SK-N-SH treated with all-trans-retinoic acid at 6 μM for 48 hours (cell line): ENCODE data around the gene BTG1.

Source experiments
- ARNTL ChIP-seq: fragments of 450-650 bp; formaldehyde crosslinking; IDR thresholded peaks from 2 replicates; pipeline ENCODE4 v1.5.0; 2020; ENCODE audit warnings: low read depth, mild to moderate bottlenecking, moderate library complexity, borderline replicate concordance
- BACH2 ChIP-seq: fragments of 250-450 bp; sonication (Bioruptor Pico); IDR thresholded peaks from 2 replicates; pipeline ENCODE4 v1.9.0; 2021; ENCODE audit warnings: mild to moderate bottlenecking, borderline replicate concordance
- GLIS3 ChIP-seq: fragments of 250-450 bp; sonication (Bioruptor Pico); IDR thresholded peaks from 2 replicates; pipeline ENCODE4 v1.5.0; 2020; ENCODE audit warnings: mild to moderate bottlenecking, moderate library complexity
- OSR1 ChIP-seq: fragments of 250-450 bp; sonication (Bioruptor Pico); IDR thresholded peaks from 2 replicates; pipeline ENCODE4 v1.8.0; 2022; ENCODE audit warnings: moderate library complexity, mild to moderate bottlenecking, inconsistent platforms
- PPARA ChIP-seq: fragments of 250-450 bp; sonication (Bioruptor Pico); IDR thresholded peaks from 2 replicates; pipeline ENCODE4 v1.5.0; 2020; ENCODE audit warnings: mild to moderate bottlenecking, borderline replicate concordance
- SNAI2 ChIP-seq: fragments of 250-450 bp; sonication (Bioruptor Pico); IDR thresholded peaks from 2 replicates; pipeline ENCODE4 v1.5.0; 2020; ENCODE audit warnings: mild to moderate bottlenecking, moderate library complexity
- TOX ChIP-seq: fragments of 250-450 bp; sonication (Bioruptor Pico); IDR thresholded peaks from 2 replicates; pipeline ENCODE4 v1.8.0; 2021; ENCODE audit warnings: mild to moderate bottlenecking, moderate library complexity, borderline replicate concordance
- ZFP3 ChIP-seq: fragments of 250-450 bp; sonication (Bioruptor Pico); IDR thresholded peaks from 2 replicates; pipeline ENCODE4 v1.5.0; 2020; ENCODE audit warnings: mild to moderate bottlenecking, moderate library complexity
- ZFP30 ChIP-seq: fragments of 450-650 bp; formaldehyde crosslinking; IDR thresholded peaks from 2 replicates; pipeline ENCODE4 v1.5.0; 2022; ENCODE audit warnings: mild to moderate bottlenecking, moderate library complexity
- ZNF8 ChIP-seq: fragments of 450-650 bp; formaldehyde crosslinking; IDR thresholded peaks from 2 replicates; pipeline ENCODE4 v1.5.0; 2020; ENCODE audit warnings: mild to moderate bottlenecking, moderate library complexity
- TF ChIP-seq, protein P1 (sequence below): fragments of 250-450 bp; sonication (Bioruptor Pico); IDR thresholded peaks from 2 replicates; pipeline ENCODE4 v1.5.1; 2020; ENCODE audit warnings: low read depth, mild to moderate bottlenecking, moderate library complexity

DNA sequence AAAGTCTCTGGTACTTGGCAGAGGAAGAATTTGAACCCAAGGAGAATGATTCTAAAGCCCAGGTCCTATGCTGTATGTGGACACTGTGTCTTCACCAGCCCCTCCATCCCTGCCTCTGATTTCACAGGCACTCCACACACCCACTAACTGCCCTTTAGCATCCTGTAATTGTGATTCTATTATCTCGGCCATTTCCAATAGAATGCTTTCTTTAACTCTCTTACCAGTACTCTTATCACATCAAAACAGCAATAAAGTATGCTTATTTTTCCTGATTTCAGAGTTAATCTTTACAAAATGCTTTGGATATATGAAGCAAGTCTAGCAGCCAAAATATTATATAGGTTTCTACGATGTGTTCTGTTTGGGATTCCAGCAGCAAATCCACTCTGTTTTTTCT is 37.9 kb upstream of the BTG1 start:
- no peak for TF ChIP-seq SNAI2 (CRISPR knock-in tag)
- TF ChIP-seq ZFP30 (CRISPR knock-in tag) = no peak
- no peak for TF ChIP-seq ZNF8
- TF ChIP-seq, protein P1, sequence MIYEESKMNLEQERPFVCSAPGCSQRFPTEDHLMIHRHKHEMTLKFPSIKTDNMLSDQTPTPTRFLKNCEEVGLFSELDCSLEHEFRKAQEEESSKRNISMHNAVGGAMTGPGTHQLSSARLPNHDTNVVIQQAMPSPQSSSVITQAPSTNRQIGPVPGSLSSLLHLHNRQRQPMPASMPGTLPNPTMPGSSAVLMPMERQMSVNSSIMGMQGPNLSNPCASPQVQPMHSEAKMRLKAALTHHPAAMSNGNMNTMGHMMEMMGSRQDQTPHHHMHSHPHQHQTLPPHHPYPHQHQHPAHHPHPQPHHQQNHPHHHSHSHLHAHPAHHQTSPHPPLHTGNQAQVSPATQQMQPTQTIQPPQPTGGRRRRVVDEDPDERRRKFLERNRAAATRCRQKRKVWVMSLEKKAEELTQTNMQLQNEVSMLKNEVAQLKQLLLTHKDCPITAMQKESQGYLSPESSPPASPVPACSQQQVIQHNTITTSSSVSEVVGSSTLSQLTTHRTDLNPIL (CRISPR knock-in tag) = no peak
- no peak for TF ChIP-seq BACH2 (CRISPR knock-in tag)
- no peak for TF ChIP-seq PPARA (CRISPR knock-in tag)
- TF ChIP-seq ARNTL (CRISPR knock-in tag) = no peak
- TF ChIP-seq GLIS3 = no peak
- no peak for TF ChIP-seq ZFP3
- TF ChIP-seq OSR1 = no peak
- no peak for TF ChIP-seq TOX (CRISPR knock-in tag)
